Fibroblast of lung (primary cell): ENCODE data around the gene DUSP16. TPM values are rescaled to one million over a fixed set of nuclear protein-coding genes. Genes with fewer than 3 reads are reported as not detected.
A peak's percentile ranks its signal among the peaks of the same experiment; 100 is the strongest.

ENCODE experiments used
- DNase-seq, 2 donors: peaks; one replicate each; pipeline versions ENCODE4 v3.0.0 to v3.0.0-alpha.2; 2010; ENCODE audit warnings: low read depth in 2 of 2
- H2AFZ ChIP-seq: 2 replicates; pipeline ENCODE4 v1.5.1; 2012; ENCODE audit warnings: low read length, control low read depth, inconsistent platforms
- H3K27ac ChIP-seq: 2 replicates; pipeline ENCODE4 v1.5.1; 2011; ENCODE audit warnings: low read length, control low read depth; ENCODE audit not compliant: insufficient read depth
- H3K27me3 ChIP-seq: 2 replicates; pipeline ENCODE4 v1.5.1; 2011; ENCODE audit warnings: mild to moderate bottlenecking, low read length; ENCODE audit not compliant: control insufficient read depth, insufficient read depth
- H3K36me3 ChIP-seq: 2 replicates; pipeline ENCODE4 v1.5.1; 2011; ENCODE audit warnings: low read length; ENCODE audit not compliant: control insufficient read depth, insufficient read depth
- H3K4me1 ChIP-seq: 2 replicates; pipeline ENCODE4 v1.5.1; 2011; ENCODE audit warnings: low read length; ENCODE audit not compliant: control insufficient read depth, insufficient read depth; ENCODE audit errors: extremely low read depth
- H3K4me2 ChIP-seq: 2 replicates; pipeline ENCODE4 v1.5.1; 2011; ENCODE audit warnings: low read length, control low read depth; ENCODE audit not compliant: insufficient read depth; ENCODE audit errors: extremely low read depth
- H3K4me3 ChIP-seq, 4 experiments: fragments of 200-600 bp in 1 of 4; sonication (generic) in 1 of 4; replicated peaks in 1 of 4; 2 replicates each; pipeline ENCODE4 v1.5.1; 2011 to 2016; ENCODE audit warnings: low read length in 4 of 4, low read depth in 3 of 4, mild to moderate bottlenecking in 3 of 4, control low read depth in 2 of 4, inconsistent platforms in 1 of 4, mixed read lengths in 1 of 4; ENCODE audit not compliant: insufficient read depth in 1 of 4; ENCODE audit errors: control extremely low read depth in 1 of 4
- H3K79me2 ChIP-seq: 2 replicates; pipeline ENCODE4 v1.5.1; 2012; ENCODE audit warnings: mild to moderate bottlenecking, low read length, inconsistent platforms; ENCODE audit not compliant: control insufficient read depth, insufficient read depth
- H3K9ac ChIP-seq: 2 replicates; pipeline ENCODE4 v1.5.1; 2011; ENCODE audit warnings: mild to moderate bottlenecking, low read length, control low read depth; ENCODE audit not compliant: insufficient read depth
- H3K9me3 ChIP-seq: 2 replicates; pipeline ENCODE4 v1.5.1; 2012; ENCODE audit warnings: low read depth, low read length; ENCODE audit not compliant: control insufficient read depth, insufficient read depth
- H4K20me1 ChIP-seq: 2 replicates; pipeline ENCODE4 v1.5.1; 2011; ENCODE audit warnings: low read length; ENCODE audit not compliant: control insufficient read depth, insufficient read depth; ENCODE audit errors: extremely low read depth
- EZH2 ChIP-seq: IDR thresholded peaks from 2 replicates; pipeline ENCODE4 v1.5.1; 2012; ENCODE audit warnings: low read length, control low read depth, mild to moderate bottlenecking; ENCODE audit errors: missing control alignments
- polyA plus RNA-seq, 2 donors: library from polyadenylated mRNA; depleted of rRNA in 1 of 2; stranded (reverse) in 1 of 2; unstranded in 1 of 2; fragments of >200 nt; gene quantifications; 2 replicates each; pipeline ENCODE4 v1.2.1, GENCODE V29; 2011 to 2012; ENCODE audit warnings: missing spikeins in 1 of 2
- total RNA-seq: library from RNA; depleted of rRNA; stranded (reverse); fragments of >200 nt; gene quantifications from 2 replicates; pipeline ENCODE4 v1.2.1, GENCODE V29; 2014
- TF ChIP-seq, protein P1 (sequence below), 2 donors: IDR thresholded peaks in 1 of 2; conservative IDR thresholded peaks in 1 of 2; 1 replicate in 1 of 2; 2 replicates in 1 of 2; pipeline ENCODE4 v1.5.1; 2011 to 2012; ENCODE audit warnings: low read length in 2 of 2, control low read depth in 1 of 2, inconsistent platforms in 1 of 2, low read depth in 1 of 2, mild to moderate bottlenecking in 1 of 2

The DUSP16 gene
- total and polyA plus RNA-seq, 2 donors (not counting 1 experiment from before 2014, with no cell fraction given) = 9.4 to 15.2 TPM

DNA sequence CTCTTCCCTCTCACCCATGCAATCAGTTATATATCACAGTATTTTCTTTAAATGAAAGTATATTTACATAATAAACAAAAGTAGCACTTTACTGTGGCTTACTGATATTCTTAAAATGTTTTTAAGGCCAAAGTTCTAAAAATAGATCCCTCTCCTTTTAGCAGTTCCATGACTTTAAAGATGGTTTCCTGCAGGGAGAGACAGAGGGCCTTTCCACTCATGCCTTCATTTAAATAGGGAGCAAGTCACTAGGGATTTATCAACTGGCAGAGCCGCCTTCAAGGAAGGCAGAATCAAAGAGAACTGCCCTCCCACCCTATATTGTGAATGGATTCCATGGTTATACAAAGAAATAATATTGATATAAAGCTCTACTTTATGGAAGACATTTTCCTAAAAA is 55.5 kb downstream of the DUSP16 start:
- H3K9ac ChIP-seq = no peak overlapping the region
- no peak overlapping the region for H3K4me3 ChIP-seq
- H3K27me3 ChIP-seq = no peaks in the 10 kb centered on the region
- no peaks in the 10 kb centered on the region for H4K20me1 ChIP-seq
- no peak overlapping the region for H2AFZ ChIP-seq
- TF ChIP-seq EZH2 = no peak
- TF ChIP-seq, protein P1, sequence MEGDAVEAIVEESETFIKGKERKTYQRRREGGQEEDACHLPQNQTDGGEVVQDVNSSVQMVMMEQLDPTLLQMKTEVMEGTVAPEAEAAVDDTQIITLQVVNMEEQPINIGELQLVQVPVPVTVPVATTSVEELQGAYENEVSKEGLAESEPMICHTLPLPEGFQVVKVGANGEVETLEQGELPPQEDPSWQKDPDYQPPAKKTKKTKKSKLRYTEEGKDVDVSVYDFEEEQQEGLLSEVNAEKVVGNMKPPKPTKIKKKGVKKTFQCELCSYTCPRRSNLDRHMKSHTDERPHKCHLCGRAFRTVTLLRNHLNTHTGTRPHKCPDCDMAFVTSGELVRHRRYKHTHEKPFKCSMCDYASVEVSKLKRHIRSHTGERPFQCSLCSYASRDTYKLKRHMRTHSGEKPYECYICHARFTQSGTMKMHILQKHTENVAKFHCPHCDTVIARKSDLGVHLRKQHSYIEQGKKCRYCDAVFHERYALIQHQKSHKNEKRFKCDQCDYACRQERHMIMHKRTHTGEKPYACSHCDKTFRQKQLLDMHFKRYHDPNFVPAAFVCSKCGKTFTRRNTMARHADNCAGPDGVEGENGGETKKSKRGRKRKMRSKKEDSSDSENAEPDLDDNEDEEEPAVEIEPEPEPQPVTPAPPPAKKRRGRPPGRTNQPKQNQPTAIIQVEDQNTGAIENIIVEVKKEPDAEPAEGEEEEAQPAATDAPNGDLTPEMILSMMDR (conservative IDR thresholded peaks at IDR 0.05 in 1 of 2, IDR thresholded peaks at IDR 0.05 in 1 of 2; ENCODE audit: low read depth in 1 of 2, low read length in 2 of 2) = no peak
- H3K27ac ChIP-seq = peak overlapping the region; percentile 71
- H3K79me2 ChIP-seq = no peaks in the 10 kb centered on the region
- H3K4me2 ChIP-seq = peak overlapping the region; percentile 25
- no peaks in the 10 kb centered on the region for H3K9me3 ChIP-seq
- peaks cover 17% of the 10 kb centered on the region for H3K4me1 ChIP-seq
- no peak for DNase-seq
- H3K36me3 ChIP-seq = no peaks in the 10 kb centered on the region

DNA sequence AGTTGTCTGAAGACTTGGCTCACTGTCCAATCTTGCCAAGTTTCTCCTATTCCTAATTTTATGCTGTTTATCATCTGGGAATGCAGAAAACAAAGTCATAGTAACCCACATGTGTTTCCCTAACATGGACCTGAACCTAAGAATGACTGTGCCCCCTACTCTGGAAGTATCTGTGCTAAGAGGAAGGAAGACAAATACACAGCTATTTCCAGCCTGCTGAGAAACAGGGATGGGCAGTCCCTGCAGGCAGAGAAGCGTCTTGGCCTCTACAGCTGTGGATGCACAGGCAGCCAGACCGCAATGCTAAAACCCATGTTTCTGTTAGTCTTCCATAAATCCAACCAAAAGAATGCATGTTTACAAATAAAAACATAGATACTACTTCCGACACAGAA is 56.2 kb downstream of the DUSP16 start:
- H3K36me3 ChIP-seq = no peaks in the 10 kb centered on the region
- peaks cover 17% of the 10 kb centered on the region for H3K4me1 ChIP-seq
- H3K9ac ChIP-seq = no peak overlapping the region
- no peaks in the 10 kb centered on the region for H3K79me2 ChIP-seq
- peak overlapping the region; percentile 71 for H3K4me2 ChIP-seq
- TF ChIP-seq EZH2 = no peak
- TF ChIP-seq, protein P1 (conservative IDR thresholded peaks at IDR 0.05 in 1 of 2, IDR thresholded peaks at IDR 0.05 in 1 of 2; ENCODE audit: low read depth in 1 of 2, low read length in 2 of 2) = peak in 1 of 2 donors; percentile 3
- H3K27me3 ChIP-seq = no peaks in the 10 kb centered on the region
- peak overlapping the region; percentile 10 for H2AFZ ChIP-seq
- H4K20me1 ChIP-seq = no peaks in the 10 kb centered on the region
- no peaks in the 10 kb centered on the region for H3K9me3 ChIP-seq
- peak overlapping the region; percentile 0 to 44 (median 25) for H3K4me3 ChIP-seq
- DNase-seq = peak in 1 of 2 donors; percentile 61
- H3K27ac ChIP-seq = peak overlapping the region; percentile 71

DNA sequence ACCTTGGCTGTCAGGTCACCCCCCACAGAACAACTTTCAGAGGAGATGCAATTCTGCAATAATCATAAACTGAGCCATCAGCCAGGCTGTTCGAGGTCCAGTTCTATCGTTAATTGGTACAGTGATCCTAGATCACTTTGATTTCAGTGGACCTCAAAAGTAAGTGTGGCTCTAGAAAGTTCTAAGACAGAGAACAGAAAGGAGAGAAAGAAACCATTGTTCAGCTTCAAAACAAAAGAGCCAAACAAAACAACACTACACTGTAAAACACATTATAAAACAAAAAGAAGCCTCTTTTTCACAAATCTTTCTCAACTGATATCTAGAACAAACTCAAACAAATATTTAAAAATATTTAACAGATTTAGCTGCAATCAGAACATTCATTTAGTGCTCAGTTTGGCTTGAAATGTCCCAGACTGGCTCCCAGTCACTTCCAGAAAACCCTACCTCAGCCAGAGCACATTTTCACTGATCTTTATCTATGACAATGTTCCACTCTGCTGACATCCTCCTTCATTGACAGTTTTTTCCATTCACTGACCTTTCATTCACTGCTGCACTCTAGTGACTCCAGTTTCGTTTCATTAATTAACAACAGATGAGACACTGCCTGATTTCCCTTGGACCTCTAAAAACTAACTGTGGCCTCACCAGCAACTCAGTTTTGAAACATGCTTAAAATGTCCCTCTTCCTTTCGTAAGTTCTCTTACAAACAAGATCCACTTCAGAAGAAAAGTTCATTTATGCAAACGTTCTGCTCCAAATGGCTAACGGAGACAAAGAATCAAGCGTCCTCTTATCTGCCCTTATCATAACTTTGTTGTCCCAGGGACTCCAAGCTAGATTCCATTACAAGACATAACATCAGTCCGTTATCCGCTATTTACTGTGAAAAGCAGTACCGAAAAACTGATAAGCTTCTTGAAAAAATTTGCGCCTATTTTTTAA is 56.8 kb downstream of the DUSP16 start:
- DNase-seq = peak; percentile 59 to 73
- Histone ChIP-seq H4K20me1 (no peaks in the 10 kb centered on the region), H3K9me3 (no peaks in the 10 kb centered on the region), H3K27me3 (no peaks in the 10 kb centered on the region), H3K27ac (peak overlapping the region; percentile 71), H3K4me3 (peak overlapping the region; percentile 0 to 44 (median 25)), H3K36me3 (no peaks in the 10 kb centered on the region), H3K79me2 (no peaks in the 10 kb centered on the region), H3K9ac (no peak overlapping the region), H3K4me1 (peaks cover 16% of the 10 kb centered on the region), H2AFZ (no peak overlapping the region), H3K4me2 (peak overlapping the region; percentile 71)
- TF ChIP-seq, protein P1 (conservative IDR thresholded peaks at IDR 0.05 in 1 of 2, IDR thresholded peaks at IDR 0.05 in 1 of 2; ENCODE audit: low read depth in 1 of 2, low read length in 2 of 2) = no peak
- no peak for TF ChIP-seq EZH2
